ENCODE data around the gene CELSR1. TPM values are rescaled to one million over a fixed set of nuclear protein-coding genes. Genes with fewer than 3 reads are reported as not detected.
A peak's percentile ranks its signal among the peaks of the same experiment; 100 is the strongest.

CELSR1 gene
- total and polyA plus RNA-seq, 2 of the 13 experiments (the other 11 are each of a cell fraction or from before 2014, with no cell fraction given), result 0.78 to 1.8 TPM

DNA sequence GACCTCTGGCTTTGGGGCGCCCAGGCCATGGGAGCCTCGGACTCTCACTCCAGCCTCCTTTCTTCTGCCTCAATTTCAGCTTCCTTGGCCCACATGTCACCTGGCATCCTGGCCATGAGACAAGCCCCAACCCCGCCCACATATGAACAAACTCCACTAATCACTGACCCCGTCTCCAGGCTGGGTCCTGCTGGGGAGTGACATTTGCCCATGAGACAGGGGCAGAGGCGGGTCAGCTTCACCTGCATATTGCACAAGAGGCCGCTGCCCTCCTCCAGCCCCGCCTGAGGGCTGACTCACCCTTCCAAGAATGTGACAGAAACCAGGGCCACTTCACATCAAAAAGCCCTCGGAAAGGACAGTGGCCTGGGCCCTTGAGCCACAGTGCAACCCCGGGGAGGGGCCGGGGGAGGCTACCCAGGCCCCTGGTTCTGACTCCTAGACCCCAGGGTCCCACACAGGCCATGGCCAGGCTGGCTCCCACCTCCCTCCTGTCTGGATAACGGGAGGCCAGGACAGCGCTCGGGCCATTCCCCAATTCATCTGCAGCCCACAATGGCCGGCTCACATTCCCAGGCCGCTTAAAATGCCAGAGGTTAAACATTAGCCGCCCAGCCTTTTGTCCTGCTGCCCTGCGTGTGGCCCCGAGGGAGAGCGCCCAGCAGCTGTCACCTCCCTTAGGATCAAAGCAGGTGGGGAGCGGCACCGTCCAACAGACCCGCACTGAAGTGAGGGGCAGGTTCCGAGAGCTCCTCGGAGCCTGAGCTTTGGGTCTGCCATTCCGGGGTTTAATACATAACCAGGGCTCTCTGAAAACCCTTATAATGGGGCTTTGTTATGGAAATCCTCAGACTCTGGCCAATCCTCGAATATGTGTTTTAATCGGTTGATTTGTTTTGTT lies 159.6 kb downstream of the CELSR1 start (continued):
- no peak; the same call in 1 of the 2 replicates for TF ChIP-seq ZFP37 (CRISPR knock-in tag; IDR thresholded peaks at IDR 0.05; ENCODE audit: borderline replicate concordance)
- peak; percentile 79; the same call in 1 of the 2 replicates for TF ChIP-seq STAT6 (CRISPR knock-in tag; IDR thresholded peaks at IDR 0.05; ENCODE audit: borderline replicate concordance)
- no peak for TF ChIP-seq GPN1 (CRISPR knock-in tag; IDR thresholded peaks at IDR 0.05; ENCODE audit: borderline replicate concordance)
- TF ChIP-seq THAP9 (CRISPR knock-in tag; IDR thresholded peaks at IDR 0.05; ENCODE audit: borderline replicate concordance), result peak; percentile 66; the same call in 1 of the 2 replicates
- TF ChIP-seq, protein P1, sequence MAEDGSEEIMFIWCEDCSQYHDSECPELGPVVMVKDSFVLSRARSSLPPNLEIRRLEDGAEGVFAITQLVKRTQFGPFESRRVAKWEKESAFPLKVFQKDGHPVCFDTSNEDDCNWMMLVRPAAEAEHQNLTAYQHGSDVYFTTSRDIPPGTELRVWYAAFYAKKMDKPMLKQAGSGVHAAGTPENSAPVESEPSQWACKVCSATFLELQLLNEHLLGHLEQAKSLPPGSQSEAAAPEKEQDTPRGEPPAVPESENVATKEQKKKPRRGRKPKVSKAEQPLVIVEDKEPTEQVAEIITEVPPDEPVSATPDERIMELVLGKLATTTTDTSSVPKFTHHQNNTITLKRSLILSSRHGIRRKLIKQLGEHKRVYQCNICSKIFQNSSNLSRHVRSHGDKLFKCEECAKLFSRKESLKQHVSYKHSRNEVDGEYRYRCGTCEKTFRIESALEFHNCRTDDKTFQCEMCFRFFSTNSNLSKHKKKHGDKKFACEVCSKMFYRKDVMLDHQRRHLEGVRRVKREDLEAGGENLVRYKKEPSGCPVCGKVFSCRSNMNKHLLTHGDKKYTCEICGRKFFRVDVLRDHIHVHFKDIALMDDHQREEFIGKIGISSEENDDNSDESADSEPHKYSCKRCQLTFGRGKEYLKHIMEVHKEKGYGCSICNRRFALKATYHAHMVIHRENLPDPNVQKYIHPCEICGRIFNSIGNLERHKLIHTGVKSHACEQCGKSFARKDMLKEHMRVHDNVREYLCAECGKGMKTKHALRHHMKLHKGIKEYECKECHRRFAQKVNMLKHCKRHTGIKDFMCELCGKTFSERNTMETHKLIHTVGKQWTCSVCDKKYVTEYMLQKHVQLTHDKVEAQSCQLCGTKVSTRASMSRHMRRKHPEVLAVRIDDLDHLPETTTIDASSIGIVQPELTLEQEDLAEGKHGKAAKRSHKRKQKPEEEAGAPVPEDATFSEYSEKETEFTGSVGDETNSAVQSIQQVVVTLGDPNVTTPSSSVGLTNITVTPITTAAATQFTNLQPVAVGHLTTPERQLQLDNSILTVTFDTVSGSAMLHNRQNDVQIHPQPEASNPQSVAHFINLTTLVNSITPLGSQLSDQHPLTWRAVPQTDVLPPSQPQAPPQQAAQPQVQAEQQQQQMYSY (CRISPR knock-in tag; IDR thresholded peaks at IDR 0.05), result no peak
- no peak for TF ChIP-seq ETV6 (CRISPR knock-in tag; conservative IDR thresholded peaks at IDR 0.05)
- TF ChIP-seq ZNF256 (CRISPR knock-in tag; conservative IDR thresholded peaks at IDR 0.05), result no peak
- TF ChIP-seq RBM22 (optimal IDR thresholded peaks at IDR 0.05; ENCODE audit: low read length), result no peak
- TF ChIP-seq SRSF9 (IDR thresholded peaks at IDR 0.05; ENCODE audit: borderline replicate concordance, insufficient read depth, low read depth, low read length, poor library complexity, severe bottlenecking), result no peak
- no peak for TF ChIP-seq RFX3 (CRISPR knock-in tag; IDR thresholded peaks at IDR 0.05)
- TF ChIP-seq, protein P2, sequence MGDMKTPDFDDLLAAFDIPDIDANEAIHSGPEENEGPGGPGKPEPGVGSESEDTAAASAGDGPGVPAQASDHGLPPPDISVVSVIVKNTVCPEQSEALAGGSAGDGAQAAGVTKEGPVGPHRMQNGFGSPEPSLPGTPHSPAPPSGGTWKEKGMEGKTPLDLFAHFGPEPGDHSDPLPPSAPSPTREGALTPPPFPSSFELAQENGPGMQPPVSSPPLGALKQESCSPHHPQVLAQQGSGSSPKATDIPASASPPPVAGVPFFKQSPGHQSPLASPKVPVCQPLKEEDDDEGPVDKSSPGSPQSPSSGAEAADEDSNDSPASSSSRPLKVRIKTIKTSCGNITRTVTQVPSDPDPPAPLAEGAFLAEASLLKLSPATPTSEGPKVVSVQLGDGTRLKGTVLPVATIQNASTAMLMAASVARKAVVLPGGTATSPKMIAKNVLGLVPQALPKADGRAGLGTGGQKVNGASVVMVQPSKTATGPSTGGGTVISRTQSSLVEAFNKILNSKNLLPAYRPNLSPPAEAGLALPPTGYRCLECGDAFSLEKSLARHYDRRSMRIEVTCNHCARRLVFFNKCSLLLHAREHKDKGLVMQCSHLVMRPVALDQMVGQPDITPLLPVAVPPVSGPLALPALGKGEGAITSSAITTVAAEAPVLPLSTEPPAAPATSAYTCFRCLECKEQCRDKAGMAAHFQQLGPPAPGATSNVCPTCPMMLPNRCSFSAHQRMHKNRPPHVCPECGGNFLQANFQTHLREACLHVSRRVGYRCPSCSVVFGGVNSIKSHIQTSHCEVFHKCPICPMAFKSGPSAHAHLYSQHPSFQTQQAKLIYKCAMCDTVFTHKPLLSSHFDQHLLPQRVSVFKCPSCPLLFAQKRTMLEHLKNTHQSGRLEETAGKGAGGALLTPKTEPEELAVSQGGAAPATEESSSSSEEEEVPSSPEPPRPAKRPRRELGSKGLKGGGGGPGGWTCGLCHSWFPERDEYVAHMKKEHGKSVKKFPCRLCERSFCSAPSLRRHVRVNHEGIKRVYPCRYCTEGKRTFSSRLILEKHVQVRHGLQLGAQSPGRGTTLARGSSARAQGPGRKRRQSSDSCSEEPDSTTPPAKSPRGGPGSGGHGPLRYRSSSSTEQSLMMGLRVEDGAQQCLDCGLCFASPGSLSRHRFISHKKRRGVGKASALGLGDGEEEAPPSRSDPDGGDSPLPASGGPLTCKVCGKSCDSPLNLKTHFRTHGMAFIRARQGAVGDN (CRISPR knock-in tag; IDR thresholded peaks at IDR 0.05), result peak; percentile 85
- peak; percentile 88 for TF ChIP-seq HIVEP1 (CRISPR knock-in tag; IDR thresholded peaks at IDR 0.05)
- peak; percentile 57; the same call in 1 of the 2 replicates for TF ChIP-seq ZBTB8A (CRISPR knock-in tag; IDR thresholded peaks at IDR 0.05; ENCODE audit: borderline replicate concordance, low read depth)
- TF ChIP-seq NCOA5 (CRISPR knock-in tag; IDR thresholded peaks at IDR 0.05), result no peak
